ENCODE results near the gene CCDC191.

Gene CCDC191

DNA sequence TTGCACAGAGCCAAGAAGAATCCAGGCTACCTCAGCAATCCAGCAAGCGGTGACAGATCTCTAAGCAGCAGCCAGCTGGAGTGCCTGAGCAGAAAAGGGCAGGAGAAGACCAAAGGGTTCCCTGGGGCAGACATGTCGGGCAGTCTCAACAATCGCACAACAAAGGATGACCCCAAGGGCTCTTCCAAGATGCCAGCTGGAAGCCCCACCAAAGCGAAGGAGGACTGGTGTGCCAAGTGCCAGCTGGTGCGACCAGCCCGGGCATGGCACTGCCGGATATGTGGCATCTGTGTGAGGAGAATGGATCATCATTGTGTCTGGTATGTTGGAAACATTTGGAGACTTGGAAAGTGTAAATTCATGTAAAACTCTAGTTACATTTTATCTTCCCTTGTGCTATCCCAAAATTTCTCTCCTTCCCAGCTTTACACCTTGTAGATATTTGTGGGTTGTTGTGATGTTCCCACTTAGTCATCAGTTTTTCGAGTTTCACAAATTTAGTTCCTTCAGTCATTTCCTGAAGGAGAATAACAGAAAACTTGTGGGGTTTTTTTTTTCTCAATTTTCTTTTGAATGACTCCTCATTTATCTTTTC, 102.1 kb downstream of the CCDC191 start:
- no peak for DNase-seq

GRCh38 chr3:113953677-113954076, 102.6 kb downstream of the CCDC191 start:
- no peak for DNase-seq

DNA sequence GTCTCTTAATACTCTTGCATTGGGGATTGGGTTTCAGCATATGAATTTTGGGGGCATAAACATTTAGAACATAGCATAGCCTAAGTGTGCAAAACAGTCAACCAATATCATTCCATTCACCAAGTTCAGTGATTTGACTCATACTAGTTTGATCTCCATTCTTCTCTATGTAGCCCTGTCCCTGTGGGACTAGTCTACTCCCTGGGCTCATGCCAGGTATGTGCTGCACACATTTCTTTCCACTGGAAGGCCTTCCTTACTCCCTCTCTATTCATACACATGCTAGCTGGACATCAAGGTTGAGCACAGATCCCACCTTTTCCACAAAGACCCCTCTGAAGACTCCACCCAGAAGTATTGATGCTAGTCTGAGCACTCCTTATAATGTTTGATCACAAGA, 103.4 kb downstream of the CCDC191 start:
- DNase-seq: no peak

DNA sequence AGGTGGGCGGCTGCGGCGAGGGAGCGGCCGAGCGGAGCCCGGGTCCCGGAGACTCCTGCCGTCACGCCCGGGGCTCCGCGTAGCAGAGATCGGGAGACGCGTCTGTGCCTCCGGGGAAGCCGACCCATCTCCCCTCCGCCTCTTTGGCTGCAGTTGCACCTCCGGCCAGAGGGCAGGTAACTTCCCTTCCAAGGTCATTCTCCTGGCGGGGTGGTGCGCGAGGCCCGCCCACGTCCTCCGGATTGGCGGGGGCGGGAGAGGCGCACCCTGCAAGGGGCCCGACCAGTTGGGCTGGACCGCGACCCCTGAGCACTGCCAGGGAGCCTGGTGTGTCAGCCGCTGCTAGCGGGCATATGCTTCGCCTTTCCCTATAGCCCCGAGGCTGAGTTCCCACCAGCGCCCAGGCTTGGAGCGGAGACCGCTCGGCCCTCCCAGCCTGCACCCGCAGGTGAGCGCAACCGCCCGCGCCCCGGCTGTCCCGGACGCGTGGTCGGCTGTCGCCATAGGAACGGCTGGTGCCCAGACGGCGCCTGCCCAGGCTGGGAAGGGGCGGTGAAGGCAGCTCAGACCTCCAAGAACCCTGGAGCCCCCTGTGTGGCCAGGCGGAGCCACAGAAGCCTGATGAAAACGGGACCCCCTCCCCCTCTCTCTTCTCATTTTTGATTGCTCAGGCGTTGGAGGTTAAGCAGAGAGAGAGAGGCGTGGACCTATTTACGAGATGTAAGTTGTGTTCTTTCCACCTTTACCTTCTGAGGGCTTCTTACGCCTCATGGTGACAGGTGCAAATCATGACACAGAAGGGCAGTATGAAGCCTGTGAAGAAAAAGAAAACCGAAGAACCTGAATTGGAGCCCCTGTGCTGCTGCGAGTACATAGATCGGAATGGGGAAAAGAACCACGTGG, 108.1 kb downstream of the CCDC191 start:
- DNase-seq: peak; percentile 11

GRCh38 chr3:113947372-113948014, 108.8 kb downstream of the CCDC191 start, which contains the start of gene ZDHHC23:
Gene ZDHHC23, plus strand, starts transcription at chr3:113948013. Its CDS starts 790 bp downstream, at chr3:113948803.
- peak; percentile 60 for DNase-seq

- DNase-seq: no peak
These were observed 109.5 kb downstream of the CCDC191 start for GRCh38 chr3:113946831-113947230.

GRCh38 chr3:113927556-113927955, 128.8 kb downstream of the CCDC191 start:
- no peak for DNase-seq

DNA sequence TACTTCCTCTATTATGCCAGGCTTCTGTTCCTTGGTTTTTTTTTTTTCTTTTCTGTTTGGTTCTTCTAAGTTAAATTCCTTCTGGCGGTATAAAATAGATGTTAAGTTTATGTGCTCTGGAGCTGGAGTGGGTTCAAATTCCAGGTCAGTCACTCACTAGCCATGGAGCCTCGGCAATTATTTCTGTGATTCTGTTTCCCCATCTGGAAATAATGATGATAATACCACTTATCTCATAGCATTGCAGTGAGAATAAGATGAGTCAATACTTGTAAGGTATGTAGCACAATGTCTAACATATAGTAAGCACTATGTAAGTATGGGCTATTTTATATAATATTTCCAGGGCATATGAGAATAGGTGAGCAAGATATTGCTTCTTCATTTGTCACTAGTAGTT, 141.7 kb downstream of the CCDC191 start:
- DNase-seq: no peak
